Fibroblast of lung (primary cell): ENCODE measurements around the gene CSF2. TPM values are rescaled to one million over a fixed set of nuclear protein-coding genes. Genes with fewer than 3 reads are reported as not detected.

ENCODE experiments used
- DNase-seq, 2 donors: peaks; one replicate each; pipeline versions ENCODE4 v3.0.0 to v3.0.0-alpha.2; 2010; ENCODE audit warnings: low read depth in 2 of 2
- H2AFZ ChIP-seq: 2 replicates; pipeline ENCODE4 v1.5.1; 2012; ENCODE audit warnings: low read length, control low read depth, inconsistent platforms
- H3K27ac ChIP-seq: 2 replicates; pipeline ENCODE4 v1.5.1; 2011; ENCODE audit warnings: low read length, control low read depth; ENCODE audit not compliant: insufficient read depth
- H3K27me3 ChIP-seq: 2 replicates; pipeline ENCODE4 v1.5.1; 2011; ENCODE audit warnings: mild to moderate bottlenecking, low read length; ENCODE audit not compliant: control insufficient read depth, insufficient read depth
- H3K36me3 ChIP-seq: 2 replicates; pipeline ENCODE4 v1.5.1; 2011; ENCODE audit warnings: low read length; ENCODE audit not compliant: control insufficient read depth, insufficient read depth
- H3K4me1 ChIP-seq: 2 replicates; pipeline ENCODE4 v1.5.1; 2011; ENCODE audit warnings: low read length; ENCODE audit not compliant: control insufficient read depth, insufficient read depth; ENCODE audit errors: extremely low read depth
- H3K4me2 ChIP-seq: 2 replicates; pipeline ENCODE4 v1.5.1; 2011; ENCODE audit warnings: low read length, control low read depth; ENCODE audit not compliant: insufficient read depth; ENCODE audit errors: extremely low read depth
- H3K4me3 ChIP-seq, 4 experiments: fragments of 200-600 bp in 1 of 4; sonication (generic) in 1 of 4; replicated peaks in 1 of 4; 2 replicates each; pipeline ENCODE4 v1.5.1; 2011 to 2016; ENCODE audit warnings: low read length in 4 of 4, low read depth in 3 of 4, mild to moderate bottlenecking in 3 of 4, control low read depth in 2 of 4, inconsistent platforms in 1 of 4, mixed read lengths in 1 of 4; ENCODE audit not compliant: insufficient read depth in 1 of 4; ENCODE audit errors: control extremely low read depth in 1 of 4
- H3K79me2 ChIP-seq: 2 replicates; pipeline ENCODE4 v1.5.1; 2012; ENCODE audit warnings: mild to moderate bottlenecking, low read length, inconsistent platforms; ENCODE audit not compliant: control insufficient read depth, insufficient read depth
- H3K9ac ChIP-seq: 2 replicates; pipeline ENCODE4 v1.5.1; 2011; ENCODE audit warnings: mild to moderate bottlenecking, low read length, control low read depth; ENCODE audit not compliant: insufficient read depth
- H3K9me3 ChIP-seq: 2 replicates; pipeline ENCODE4 v1.5.1; 2012; ENCODE audit warnings: low read depth, low read length; ENCODE audit not compliant: control insufficient read depth, insufficient read depth
- H4K20me1 ChIP-seq: 2 replicates; pipeline ENCODE4 v1.5.1; 2011; ENCODE audit warnings: low read length; ENCODE audit not compliant: control insufficient read depth, insufficient read depth; ENCODE audit errors: extremely low read depth
- EZH2 ChIP-seq: IDR thresholded peaks from 2 replicates; pipeline ENCODE4 v1.5.1; 2012; ENCODE audit warnings: low read length, control low read depth, mild to moderate bottlenecking; ENCODE audit errors: missing control alignments
- polyA plus RNA-seq, 2 donors: library from polyadenylated mRNA; depleted of rRNA in 1 of 2; stranded (reverse) in 1 of 2; unstranded in 1 of 2; fragments of >200 nt; gene quantifications; 2 replicates each; pipeline ENCODE4 v1.2.1, GENCODE V29; 2011 to 2012; ENCODE audit warnings: missing spikeins in 1 of 2
- total RNA-seq: library from RNA; depleted of rRNA; stranded (reverse); fragments of >200 nt; gene quantifications from 2 replicates; pipeline ENCODE4 v1.2.1, GENCODE V29; 2014
- TF ChIP-seq, protein P1 (sequence below), 2 donors: IDR thresholded peaks in 1 of 2; conservative IDR thresholded peaks in 1 of 2; 1 replicate in 1 of 2; 2 replicates in 1 of 2; pipeline ENCODE4 v1.5.1; 2011 to 2012; ENCODE audit warnings: low read length in 2 of 2, control low read depth in 1 of 2, inconsistent platforms in 1 of 2, low read depth in 1 of 2, mild to moderate bottlenecking in 1 of 2

CSF2 gene
- total and polyA plus RNA-seq, 2 donors (not counting 1 experiment from before 2014, with no cell fraction given): 0.09 to 0.66 TPM

DNA sequence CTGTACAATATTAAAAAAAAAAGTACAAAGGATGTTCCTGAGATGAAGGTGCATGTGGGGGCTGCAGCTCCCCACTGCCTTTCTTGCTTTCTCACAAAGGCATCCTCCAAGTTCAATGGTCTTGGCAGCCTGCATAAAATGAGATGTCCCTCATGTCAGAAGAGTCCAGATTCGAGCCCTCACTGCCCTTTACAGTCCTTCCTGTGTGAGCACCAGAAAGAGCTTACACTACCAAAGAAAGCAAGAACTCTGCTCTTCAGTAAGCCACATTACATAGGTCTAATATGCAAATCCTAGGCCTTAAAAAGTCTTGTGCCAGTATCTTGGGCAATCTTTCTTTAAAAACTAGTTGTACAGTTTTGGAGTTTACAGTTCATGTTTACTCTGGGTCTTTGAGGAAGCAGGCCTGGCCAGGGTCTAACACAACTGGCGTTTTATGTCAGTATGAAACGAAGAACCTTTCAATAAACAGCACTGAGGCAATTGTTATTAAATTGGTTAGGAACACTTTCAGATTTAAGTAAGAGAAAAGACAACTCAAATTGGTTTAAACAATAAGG is 36.0 kb downstream of the CSF2 start:
- no peak overlapping the region for H3K27ac ChIP-seq
- no peak overlapping the region for H3K4me2 ChIP-seq
- no peak overlapping the region for H3K9ac ChIP-seq
- TF ChIP-seq, protein P1, sequence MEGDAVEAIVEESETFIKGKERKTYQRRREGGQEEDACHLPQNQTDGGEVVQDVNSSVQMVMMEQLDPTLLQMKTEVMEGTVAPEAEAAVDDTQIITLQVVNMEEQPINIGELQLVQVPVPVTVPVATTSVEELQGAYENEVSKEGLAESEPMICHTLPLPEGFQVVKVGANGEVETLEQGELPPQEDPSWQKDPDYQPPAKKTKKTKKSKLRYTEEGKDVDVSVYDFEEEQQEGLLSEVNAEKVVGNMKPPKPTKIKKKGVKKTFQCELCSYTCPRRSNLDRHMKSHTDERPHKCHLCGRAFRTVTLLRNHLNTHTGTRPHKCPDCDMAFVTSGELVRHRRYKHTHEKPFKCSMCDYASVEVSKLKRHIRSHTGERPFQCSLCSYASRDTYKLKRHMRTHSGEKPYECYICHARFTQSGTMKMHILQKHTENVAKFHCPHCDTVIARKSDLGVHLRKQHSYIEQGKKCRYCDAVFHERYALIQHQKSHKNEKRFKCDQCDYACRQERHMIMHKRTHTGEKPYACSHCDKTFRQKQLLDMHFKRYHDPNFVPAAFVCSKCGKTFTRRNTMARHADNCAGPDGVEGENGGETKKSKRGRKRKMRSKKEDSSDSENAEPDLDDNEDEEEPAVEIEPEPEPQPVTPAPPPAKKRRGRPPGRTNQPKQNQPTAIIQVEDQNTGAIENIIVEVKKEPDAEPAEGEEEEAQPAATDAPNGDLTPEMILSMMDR (conservative IDR thresholded peaks at IDR 0.05 in 1 of 2, IDR thresholded peaks at IDR 0.05 in 1 of 2; ENCODE audit: low read depth in 1 of 2, low read length in 2 of 2): no peak
- TF ChIP-seq EZH2: no peak
- no peak overlapping the region for H3K4me3 ChIP-seq
- H3K9me3 ChIP-seq: no peaks in the 10 kb centered on the region
- H2AFZ ChIP-seq: no peak overlapping the region
- H3K36me3 ChIP-seq: no peaks in the 10 kb centered on the region
- no peaks in the 10 kb centered on the region for H4K20me1 ChIP-seq
- DNase-seq: no peak
- H3K27me3 ChIP-seq: no peaks in the 10 kb centered on the region
- no peaks in the 10 kb centered on the region for H3K79me2 ChIP-seq
- peaks cover 3% of the 10 kb centered on the region for H3K4me1 ChIP-seq

DNA sequence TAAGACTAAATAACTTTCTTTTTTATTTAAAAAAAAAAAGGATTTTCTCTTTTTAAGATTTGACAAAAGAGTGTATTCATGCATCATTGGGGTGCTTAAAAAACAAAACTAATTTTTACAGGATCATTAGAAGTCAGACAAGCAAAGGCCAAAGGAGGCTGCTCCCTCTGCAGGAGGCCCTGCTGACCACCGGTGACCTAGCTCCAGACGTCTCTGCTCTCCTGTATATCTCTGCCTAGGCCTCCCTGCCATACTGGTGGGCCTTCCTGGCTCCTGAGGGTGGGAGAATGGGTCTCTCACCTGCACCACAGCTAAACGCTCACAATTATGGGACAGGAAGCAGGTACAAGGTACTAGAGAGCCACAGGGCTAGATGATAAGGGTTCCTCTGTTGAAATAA is 36.6 kb downstream of the CSF2 start:
- Histone ChIP-seq H3K27me3 (no peaks in the 10 kb centered on the region), H3K4me1 (no peaks in the 10 kb centered on the region), H3K36me3 (no peaks in the 10 kb centered on the region), H3K9ac (no peak overlapping the region), H3K9me3 (no peaks in the 10 kb centered on the region), H2AFZ (no peak overlapping the region), H3K79me2 (no peaks in the 10 kb centered on the region), H3K4me2 (no peak overlapping the region), H3K4me3 (no peak overlapping the region), H4K20me1 (no peaks in the 10 kb centered on the region), H3K27ac (no peak overlapping the region)
- no peak for DNase-seq
- TF ChIP-seq, protein P1 (conservative IDR thresholded peaks at IDR 0.05 in 1 of 2, IDR thresholded peaks at IDR 0.05 in 1 of 2; ENCODE audit: low read depth in 1 of 2, low read length in 2 of 2): no peak
- TF ChIP-seq EZH2: no peak

DNA sequence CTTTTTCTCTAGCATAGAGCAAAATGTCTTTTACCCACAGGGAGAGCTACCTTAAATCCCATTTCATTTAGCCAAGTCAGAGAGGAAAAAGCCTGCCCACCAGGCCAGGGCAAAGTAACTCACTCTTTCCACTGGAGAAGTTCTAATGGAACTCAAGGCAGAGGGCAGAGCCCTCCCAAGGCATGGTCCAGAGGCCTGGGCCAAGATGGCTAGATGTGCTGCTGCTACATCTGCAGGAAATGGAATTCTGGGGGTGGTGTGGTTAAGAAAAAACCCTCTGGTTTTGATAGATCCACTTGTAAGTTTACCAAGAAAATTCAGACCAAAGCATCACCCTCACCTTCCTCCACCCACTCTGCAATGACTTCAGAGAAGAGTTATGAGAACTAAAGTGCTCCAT is 37.3 kb downstream of the CSF2 start:
- no peaks in the 10 kb centered on the region for H3K4me1 ChIP-seq
- no peaks in the 10 kb centered on the region for H3K79me2 ChIP-seq
- no peaks in the 10 kb centered on the region for H4K20me1 ChIP-seq
- TF ChIP-seq, protein P1 (conservative IDR thresholded peaks at IDR 0.05 in 1 of 2, IDR thresholded peaks at IDR 0.05 in 1 of 2; ENCODE audit: low read depth in 1 of 2, low read length in 2 of 2): no peak
- no peak for TF ChIP-seq EZH2
- no peaks in the 10 kb centered on the region for H3K27me3 ChIP-seq
- H3K9ac ChIP-seq: no peak overlapping the region
- H3K4me2 ChIP-seq: no peak overlapping the region
- H3K4me3 ChIP-seq: no peak overlapping the region
- H3K36me3 ChIP-seq: no peaks in the 10 kb centered on the region
- H3K9me3 ChIP-seq: no peaks in the 10 kb centered on the region
- DNase-seq: peak in 1 of 2 donors; percentile 93
- H3K27ac ChIP-seq: no peak overlapping the region
- peak overlapping the region; percentile 46 for H2AFZ ChIP-seq
